ENCODE results near the gene CBX8.

- TF ChIP-seq POLR2A (IDR thresholded peaks at IDR 0.05; ENCODE audit: low read length) (no peak), GATA1 (IDR thresholded peaks at IDR 0.05; ENCODE audit: low read depth, low read length) (no peak)
These were observed 24.6 kb upstream of the CBX8 start for GRCh38 chr17:79821331-79822095.

Data from erythroblast (primary cell).